ENCODE data around the gene RBM18. TPM values are rescaled to one million over a fixed set of nuclear protein-coding genes. Genes with fewer than 3 reads are reported as not detected.

The RBM18 gene
- total and polyA plus RNA-seq, 2 experiments from 2014 or later: 11.6 to 32.6 TPM

DNA sequence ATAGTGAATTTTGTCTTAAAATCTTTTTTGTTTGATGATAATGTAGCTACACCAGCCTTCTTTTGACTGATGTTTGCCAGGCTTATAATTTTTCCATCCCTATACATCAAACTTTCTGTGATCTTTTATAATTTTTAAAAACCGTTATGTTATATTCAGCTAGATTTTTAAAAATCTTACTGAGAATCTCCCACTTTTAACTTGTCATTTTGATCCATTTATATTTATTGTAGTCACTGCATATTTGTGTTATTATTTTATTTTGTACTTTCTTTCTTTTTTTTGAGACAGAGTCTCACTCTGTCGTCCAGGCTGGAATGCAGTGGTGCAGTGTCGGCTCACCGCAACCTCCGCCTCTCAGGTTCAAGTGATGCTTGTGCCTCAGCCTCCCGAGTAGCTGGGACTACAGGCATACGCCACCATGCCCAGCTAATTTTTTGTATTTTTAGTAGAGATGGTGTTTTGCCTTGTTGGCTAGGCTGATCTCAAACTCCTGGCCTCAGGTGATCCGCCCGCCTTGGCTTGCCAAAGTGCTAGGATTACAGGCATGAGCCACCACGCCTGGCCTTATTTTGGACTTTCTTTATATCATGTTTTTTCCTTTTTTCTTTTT, 12.8 kb upstream of the RBM18 start:
- no peak overlapping the region for H3K9ac ChIP-seq
- H3F3A ChIP-seq (ENCODE audit: insufficient read depth): no peaks in the 10 kb centered on the region
- in situ Hi-C loops (cut with MboI): no loop called here
- no peaks in the 10 kb centered on the region for H3K27me3 ChIP-seq (replicated peaks; ENCODE audit: insufficient read depth)
- no peaks in the 10 kb centered on the region for H4K20me1 ChIP-seq (ENCODE audit: insufficient read depth)
- DNase-seq: no peak
- H3K36me3 ChIP-seq (ENCODE audit: low read depth): peaks cover 29% of the 10 kb centered on the region
- no peak for TF ChIP-seq EZH2phosphoT487 (IDR thresholded peaks at IDR 0.05; ENCODE audit: insufficient read depth, low read depth)
- TF ChIP-seq EZH2 (IDR thresholded peaks at IDR 0.05; ENCODE audit: insufficient read depth, poor library complexity, severe bottlenecking): no peak
- 93 to 95% methylated on average over 10 of the region's 10 CpGs for WGBS, 2 experiments (ENCODE audit: low coverage in 1 of 2, low lambda C conversion rate in 2 of 2, missing lambda C conversion rate in 2 of 2)
- H2AFZ ChIP-seq: no peak overlapping the region
- H3K27ac ChIP-seq: no peak overlapping the region
- no peak overlapping the region for H3K4me2 ChIP-seq (ENCODE audit: unreplicated experiment)
- no peaks in the 10 kb centered on the region for H3K9me2 ChIP-seq (ENCODE audit: insufficient read depth)
- H3K79me2 ChIP-seq (ENCODE audit: insufficient read depth): peaks cover 93% of the 10 kb centered on the region
- no peak overlapping the region for H3K4me3 ChIP-seq
- no peaks in the 10 kb centered on the region for H3K9me3 ChIP-seq (ENCODE audit: low read depth)
- peaks cover 8% of the 10 kb centered on the region for H3K4me1 ChIP-seq (ENCODE audit: insufficient read depth)

DNA sequence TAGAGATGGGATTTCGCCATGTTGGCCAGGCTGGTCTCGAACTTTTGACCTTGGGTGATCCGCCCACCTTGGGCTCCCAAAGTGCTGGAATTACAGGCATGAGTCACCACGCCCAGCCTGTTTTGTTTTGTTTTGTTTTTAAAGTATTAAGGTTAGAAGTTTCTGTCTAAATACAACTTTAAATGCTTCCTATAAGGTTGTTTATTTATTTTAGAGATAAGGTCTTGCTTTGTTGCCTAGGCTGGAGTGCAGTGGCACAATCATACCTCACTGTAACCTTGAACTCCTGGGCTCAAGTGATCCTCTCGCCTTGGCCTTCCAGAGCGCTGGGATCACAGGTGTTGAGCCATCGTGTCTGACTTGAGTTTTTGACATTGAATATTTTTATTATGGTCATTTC, 11.5 kb upstream of the RBM18 start:
- H3K4me2 ChIP-seq (ENCODE audit: unreplicated experiment): no peak overlapping the region
- peaks cover 8% of the 10 kb centered on the region for H3K4me1 ChIP-seq (ENCODE audit: insufficient read depth)
- no peak overlapping the region for H3K27ac ChIP-seq
- WGBS, 2 experiments (ENCODE audit: low coverage in 1 of 2, low lambda C conversion rate in 2 of 2, missing lambda C conversion rate in 2 of 2): 96 to 97% methylated on average over 7 of the region's 7 CpGs
- no peak overlapping the region for H2AFZ ChIP-seq
- peaks cover 29% of the 10 kb centered on the region for H3K36me3 ChIP-seq (ENCODE audit: low read depth)
- H3K27me3 ChIP-seq (replicated peaks; ENCODE audit: insufficient read depth): no peaks in the 10 kb centered on the region
- in situ Hi-C loops (cut with MboI): no loop called here
- no peak overlapping the region for H3K4me3 ChIP-seq
- TF ChIP-seq EZH2 (IDR thresholded peaks at IDR 0.05; ENCODE audit: insufficient read depth, poor library complexity, severe bottlenecking) (no peak), EZH2phosphoT487 (IDR thresholded peaks at IDR 0.05; ENCODE audit: insufficient read depth, low read depth) (no peak)
- no peaks in the 10 kb centered on the region for H3F3A ChIP-seq (ENCODE audit: insufficient read depth)
- no peaks in the 10 kb centered on the region for H4K20me1 ChIP-seq (ENCODE audit: insufficient read depth)
- H3K9ac ChIP-seq: no peak overlapping the region
- peak; percentile 20 for DNase-seq
- no peaks in the 10 kb centered on the region for H3K9me3 ChIP-seq (ENCODE audit: low read depth)
- H3K79me2 ChIP-seq (ENCODE audit: insufficient read depth): peaks cover 94% of the 10 kb centered on the region
- H3K9me2 ChIP-seq (ENCODE audit: insufficient read depth): no peaks in the 10 kb centered on the region

DNA sequence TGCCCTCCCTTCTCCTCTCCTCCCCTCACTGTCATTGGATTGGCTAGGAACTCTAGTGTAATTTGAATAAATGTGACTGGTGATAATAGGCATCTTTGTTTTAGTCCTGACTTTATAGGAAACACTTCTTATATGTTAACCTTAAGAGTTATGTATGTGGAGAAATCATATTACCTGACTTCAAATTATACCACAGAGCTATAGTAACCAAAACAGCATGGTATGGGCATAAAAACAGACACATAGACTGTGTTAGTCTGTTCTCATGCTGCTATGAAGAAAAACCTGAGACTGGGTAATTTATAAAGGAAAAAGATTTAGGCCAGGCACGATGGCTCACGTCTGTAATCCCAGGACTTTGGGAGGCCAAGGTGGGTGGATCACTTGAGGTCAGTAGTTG, 9.4 kb upstream of the RBM18 start:
- H3K36me3 ChIP-seq (ENCODE audit: low read depth): peaks cover 29% of the 10 kb centered on the region

DNA sequence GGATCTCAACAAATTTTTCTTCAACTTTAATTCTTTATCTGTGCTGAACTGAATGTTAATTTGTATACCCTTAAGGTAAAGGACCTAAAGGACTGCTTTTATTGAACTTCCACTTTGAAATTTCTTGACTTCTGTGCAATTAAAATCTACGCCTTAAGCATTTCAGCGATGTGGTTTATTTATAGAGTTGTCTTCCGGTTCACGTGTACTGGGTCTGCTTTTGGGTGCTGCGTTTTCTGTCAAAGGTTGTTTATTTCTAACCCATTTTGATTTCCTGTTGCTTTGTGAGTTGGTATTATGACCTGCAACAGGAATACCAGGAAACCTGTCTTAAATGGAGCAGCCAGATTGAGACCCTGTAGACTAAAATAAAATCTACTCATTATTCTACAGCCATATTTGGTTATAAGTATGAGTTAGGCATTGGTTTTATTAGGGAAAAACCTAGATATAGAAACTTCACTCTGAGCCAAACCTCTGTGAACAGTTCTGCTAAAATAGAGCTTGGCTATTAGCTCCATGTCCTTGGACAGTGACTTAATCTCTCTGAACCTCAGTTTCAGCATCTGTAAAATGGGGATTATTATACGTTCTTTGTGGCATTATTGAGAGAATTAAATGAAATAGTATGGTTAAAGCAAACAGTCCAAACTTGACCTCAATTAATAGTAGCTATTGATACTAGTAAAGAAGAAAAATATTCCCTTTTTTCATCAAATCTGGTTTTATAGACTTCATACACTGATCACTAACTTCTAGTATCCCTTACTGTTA, 3.6 kb upstream of the RBM18 start:
- WGBS, 2 experiments (ENCODE audit: low coverage in 1 of 2, low lambda C conversion rate in 2 of 2, missing lambda C conversion rate in 2 of 2): 89 to 91% methylated on average over 6 of the region's 6 CpGs
- Histone ChIP-seq H3K27ac (no peak overlapping the region), H3K36me3 (ENCODE audit: low read depth) (0 out of 2 replicates have a peak, but pooled peaks cover 3% of the 10 kb centered on the region), H3K9me2 (ENCODE audit: insufficient read depth) (no peaks in the 10 kb centered on the region), H3K9me3 (ENCODE audit: low read depth) (no peaks in the 10 kb centered on the region), H2AFZ (no peak overlapping the region), H3K79me2 (ENCODE audit: insufficient read depth) (peaks cover 95% of the 10 kb centered on the region), H3K9ac (no peak overlapping the region), H3K27me3 (replicated peaks; ENCODE audit: insufficient read depth) (no peaks in the 10 kb centered on the region), H3K4me1 (ENCODE audit: insufficient read depth) (peaks cover 12% of the 10 kb centered on the region), H4K20me1 (ENCODE audit: insufficient read depth) (no peaks in the 10 kb centered on the region), H3F3A (ENCODE audit: insufficient read depth) (peaks cover 5% of the 10 kb centered on the region; the same call in 1 of the 2 replicates), H3K4me2 (ENCODE audit: unreplicated experiment) (no peak overlapping the region), H3K4me3 (no peak overlapping the region)
- TF ChIP-seq EZH2phosphoT487 (IDR thresholded peaks at IDR 0.05; ENCODE audit: insufficient read depth, low read depth): no peak
- no peak for TF ChIP-seq EZH2 (IDR thresholded peaks at IDR 0.05; ENCODE audit: insufficient read depth, poor library complexity, severe bottlenecking)
- in situ Hi-C loops (cut with MboI): no loop called here
- no peak for DNase-seq

More for the DNA sequence above, 9.4 kb upstream of the RBM18 start:
- no peaks in the 10 kb centered on the region for H3K9me2 ChIP-seq (ENCODE audit: insufficient read depth)
- H4K20me1 ChIP-seq (ENCODE audit: insufficient read depth): no peaks in the 10 kb centered on the region
- no peaks in the 10 kb centered on the region for H3K9me3 ChIP-seq (ENCODE audit: low read depth)
- H3K9ac ChIP-seq: no peak overlapping the region
- TF ChIP-seq EZH2 (IDR thresholded peaks at IDR 0.05; ENCODE audit: insufficient read depth, poor library complexity, severe bottlenecking): no peak
- TF ChIP-seq EZH2phosphoT487 (IDR thresholded peaks at IDR 0.05; ENCODE audit: insufficient read depth, low read depth): no peak
- H3F3A ChIP-seq (ENCODE audit: insufficient read depth): peaks cover 5% of the 10 kb centered on the region; the same call in 1 of the 2 replicates
- H3K4me1 ChIP-seq (ENCODE audit: insufficient read depth): peaks cover 8% of the 10 kb centered on the region
- no peaks in the 10 kb centered on the region for H3K27me3 ChIP-seq (replicated peaks; ENCODE audit: insufficient read depth)
- no peak overlapping the region for H2AFZ ChIP-seq
- H3K4me2 ChIP-seq (ENCODE audit: unreplicated experiment): no peak overlapping the region
- in situ Hi-C loops (cut with MboI): no loop called here
- 80 to 85% methylated on average over 2 of the region's 2 CpGs for WGBS, 2 experiments (ENCODE audit: low coverage in 1 of 2, low lambda C conversion rate in 2 of 2, missing lambda C conversion rate in 2 of 2)
- H3K27ac ChIP-seq: no peak overlapping the region
- DNase-seq: no peak
- no peak overlapping the region for H3K4me3 ChIP-seq
- peaks cover 99% of the 10 kb centered on the region for H3K79me2 ChIP-seq (ENCODE audit: insufficient read depth)

All from GM23248 (cell line).